GM12892 (cell line): ENCODE data around the gene LAMA2.

ENCODE experiments used
- POLR2A ChIP-seq: IDR thresholded peaks from 2 replicates; pipeline ENCODE4 v1.6.1; 2011; ENCODE audit warnings: low read depth, low read length, control low read depth
- POLR2AphosphoS5 ChIP-seq: IDR thresholded peaks from 2 replicates; pipeline ENCODE4 v1.6.1; 2011; ENCODE audit warnings: low read depth, low read length, control low read depth
- TAF1 ChIP-seq: IDR thresholded peaks from 2 replicates; pipeline ENCODE4 v1.6.1; 2011; ENCODE audit warnings: low read depth, mild to moderate bottlenecking, control low read depth, low read length, borderline replicate concordance

GRCh38 chr6:129206821-129207220 lies 323.9 kb downstream of the LAMA2 start:
- TF ChIP-seq POLR2A, result no peak
- no peak for TF ChIP-seq POLR2AphosphoS5
- no peak for TF ChIP-seq TAF1
